CD8-positive, alpha-beta memory T cell (primary cell): ENCODE data around the gene HEPACAM. TPM values are rescaled to one million over a fixed set of nuclear protein-coding genes. Genes with fewer than 3 reads are reported as not detected.
A peak's percentile ranks its signal among the peaks of the same experiment; 100 is the strongest.

Source experiments
- CTCF ChIA-PET: fragments of 350-600 bp; sonication (Branson Sonifier 250); formaldehyde crosslinking; loops from one replicate; lab custom pipeline; 2021; ENCODE audit warnings: antibody characterized with exemption; lab: Charles Lee
- POLR2A ChIA-PET: fragments of 350-600 bp; sonication (Branson Sonifier 250); formaldehyde crosslinking; loops from one replicate; lab custom pipeline; 2021; ENCODE audit warnings: antibody characterized with exemption; lab: Charles Lee
- DNase-seq, 5 donors: peaks; one replicate each; pipeline versions ENCODE4 v3.0.0 to v3.0.0-alpha.2; 2020 to 2022; ENCODE audit warnings: mixed read lengths in 1 of 5
- H3K27ac ChIP-seq: one replicate; pipeline ENCODE4 v1.7.0; 2013; ENCODE audit warnings: low read depth, mild to moderate bottlenecking, low read length, moderate library complexity
- H3K27me3 ChIP-seq: 2 replicates; pipeline ENCODE4 v1.7.0; 2013; ENCODE audit warnings: low read length, mild to moderate bottlenecking; ENCODE audit not compliant: insufficient read depth, poor library complexity, severe bottlenecking
- H3K36me3 ChIP-seq: 2 replicates; pipeline ENCODE4 v1.7.0; 2013; ENCODE audit warnings: mild to moderate bottlenecking, low read length, moderate library complexity; ENCODE audit not compliant: insufficient read depth
- H3K4me1 ChIP-seq: 2 replicates; pipeline ENCODE4 v1.7.0; 2013; ENCODE audit warnings: mild to moderate bottlenecking, low read length, moderate library complexity; ENCODE audit not compliant: insufficient read depth
- H3K4me3 ChIP-seq: 2 replicates; pipeline ENCODE4 v1.7.0; 2013; ENCODE audit warnings: mild to moderate bottlenecking, low read length
- H3K9me3 ChIP-seq: 2 replicates; pipeline ENCODE4 v1.7.0; 2013; ENCODE audit warnings: mild to moderate bottlenecking, low read length
- H3K27ac Mint-ChIP-seq, 8 donors: one replicate each; pipeline ENCODE4 v1.8.0; 2020 to 2021; ENCODE audit warnings: mixed read lengths in 8 of 8, mild to moderate bottlenecking in 6 of 8, inconsistent platforms in 3 of 8, moderate library complexity in 3 of 8
- H3K27me3 Mint-ChIP-seq, 2 donors: one replicate each; pipeline ENCODE4 v1.8.0; 2020 to 2021; ENCODE audit warnings: mixed read lengths in 2 of 2, mild to moderate bottlenecking in 1 of 2, moderate library complexity in 1 of 2
- H3K36me3 Mint-ChIP-seq, 3 donors: one replicate each; pipeline ENCODE4 v1.8.0; 2020 to 2021; ENCODE audit warnings: mixed read lengths in 3 of 3, inconsistent platforms in 1 of 3, mild to moderate bottlenecking in 1 of 3
- H3K4me1 Mint-ChIP-seq, 3 donors: one replicate each; pipeline ENCODE4 v1.8.0; 2020 to 2021; ENCODE audit warnings: mixed read lengths in 3 of 3, inconsistent platforms in 1 of 3, mild to moderate bottlenecking in 1 of 3
- H3K4me3 Mint-ChIP-seq, 7 donors: one replicate each; pipeline ENCODE4 v1.8.0; 2020 to 2021; ENCODE audit warnings: mixed read lengths in 7 of 7, mild to moderate bottlenecking in 6 of 7, moderate library complexity in 4 of 7, inconsistent platforms in 2 of 7
- H3K9me3 Mint-ChIP-seq, 5 donors: one replicate each; pipeline ENCODE4 v1.8.0; 2020 to 2022; ENCODE audit warnings: mixed read lengths in 5 of 5, mild to moderate bottlenecking in 3 of 5, moderate library complexity in 2 of 5, inconsistent platforms in 1 of 5
- polyA plus RNA-seq: library from polyadenylated mRNA; unstranded; fragments of 300-500 nt; fragmentation: Illumina TruSeq; gene quantifications from one replicate; pipeline ENCODE4 v1.2.3, GENCODE V29; 2021
- total RNA-seq, 2 experiments: library from RNA; stranded (reverse); gene quantifications; one replicate each; pipeline ENCODE4 v1.2.3, GENCODE V29; 2021

The HEPACAM gene
- total and polyA plus RNA-seq, 3 experiments from 2014 or later = not detected

- H3K27ac Mint-ChIP-seq = peak overlapping the region in 1 of 8 donors; percentile 4
- peaks cover 16% of the 10 kb centered on the region for H3K4me1 ChIP-seq
- H3K4me1 Mint-ChIP-seq = peaks cover 14 to 26% (median 21%) of the 10 kb centered on the region in 3 donors
- DNase-seq = peak in 1 of 5 donors; percentile 25
- H3K27me3 Mint-ChIP-seq = peaks cover 8 to 9% of the 10 kb centered on the region in 2 donors
- no peaks in the 10 kb centered on the region for H3K9me3 Mint-ChIP-seq
- peak overlapping the region in 1 of 7 donors; percentile 22 for H3K4me3 Mint-ChIP-seq
- ChIA-PET CTCF (interaction anchor here (0.8 to 0.9 kb wide), 2 partner anchors 14 to 74 kb away, joined by 3 read pairs; partner anchors contain the start of gene CCDC15), POLR2A (no interaction called here)
- H3K4me3 ChIP-seq = no peak overlapping the region
- peaks cover 3% of the 10 kb centered on the region for H3K27me3 ChIP-seq
- H3K36me3 Mint-ChIP-seq = peaks cover 0 to 2% (median 0%) of the 10 kb centered on the region in 3 donors
- H3K9me3 ChIP-seq = no peaks in the 10 kb centered on the region
- no peak overlapping the region for H3K27ac ChIP-seq
- H3K36me3 ChIP-seq = no peaks in the 10 kb centered on the region
These were observed 56.2 kb downstream of the HEPACAM start for GRCh38 chr11:124879493-124880289.

- no peak for DNase-seq
- ChIA-PET POLR2A (no interaction called here), CTCF (interaction anchor here (1.3 to 2.9 kb wide), 3 partner anchors 12 to 264 kb away, joined by 3 to 21 read pairs (median 5); partner anchors contain the start of gene HEPN1)
- Mint-ChIP-seq H3K27me3 (peaks cover 11 to 16% of the 10 kb centered on the region in 2 donors), H3K4me1 (peaks cover 14 to 26% (median 21%) of the 10 kb centered on the region in 3 donors), H3K9me3 (no peaks in the 10 kb centered on the region), H3K4me3 (peak overlapping the region in 4 of 7 donors; percentile 12 to 58 (median 36)), H3K27ac (peak overlapping the region in 1 of 8 donors; percentile 76), H3K36me3 (peaks cover 0 to 2% (median 0%) of the 10 kb centered on the region in 3 donors)
- Histone ChIP-seq H3K27ac (no peak overlapping the region), H3K4me3 (no peak overlapping the region), H3K4me1 (peaks cover 16% of the 10 kb centered on the region), H3K36me3 (no peaks in the 10 kb centered on the region), H3K27me3 (peaks cover 3% of the 10 kb centered on the region), H3K9me3 (no peaks in the 10 kb centered on the region)
These were observed 56.9 kb downstream of the HEPACAM start for GRCh38 chr11:124878759-124879492.

GRCh38 chr11:124877910-124878758, 57.7 kb downstream of the HEPACAM start:
- Histone ChIP-seq H3K36me3 (no peaks in the 10 kb centered on the region), H3K27ac (no peak overlapping the region), H3K4me1 (peaks cover 16% of the 10 kb centered on the region), H3K9me3 (no peaks in the 10 kb centered on the region), H3K27me3 (peaks cover 3% of the 10 kb centered on the region), H3K4me3 (no peak overlapping the region)
- peak overlapping the region; percentile 75 to 97 (median 92) for H3K4me3 Mint-ChIP-seq
- ChIA-PET CTCF (interaction anchor here (0.8 to 2.9 kb wide), 4 partner anchors 12 to 264 kb away, joined by 3 to 21 read pairs (median 5); partner anchors contain the start of gene HEPN1), POLR2A (no interaction called here)
- H3K9me3 Mint-ChIP-seq = no peaks in the 10 kb centered on the region
- peaks cover 14 to 26% (median 21%) of the 10 kb centered on the region in 3 donors for H3K4me1 Mint-ChIP-seq
- H3K27ac Mint-ChIP-seq = peak overlapping the region in 1 of 8 donors; percentile 75
- peaks cover 0 to 2% (median 0%) of the 10 kb centered on the region in 3 donors for H3K36me3 Mint-ChIP-seq
- peak in 1 of 5 donors; percentile 33 for DNase-seq
- H3K27me3 Mint-ChIP-seq = peaks cover 16 to 24% of the 10 kb centered on the region in 2 donors

- peak overlapping the region in 1 of 8 donors; percentile 75 for H3K27ac Mint-ChIP-seq
- DNase-seq = no peak
- peak overlapping the region; percentile 75 to 97 (median 92) for H3K4me3 Mint-ChIP-seq
- Histone ChIP-seq H3K4me3 (no peak overlapping the region), H3K4me1 (peaks cover 16% of the 10 kb centered on the region), H3K27me3 (peaks cover 3% of the 10 kb centered on the region), H3K36me3 (no peaks in the 10 kb centered on the region), H3K27ac (no peak overlapping the region), H3K9me3 (no peaks in the 10 kb centered on the region)
- H3K27me3 Mint-ChIP-seq = peaks cover 19 to 30% of the 10 kb centered on the region in 2 donors
- POLR2A ChIA-PET = no interaction called here
- H3K36me3 Mint-ChIP-seq = peaks cover 0 to 2% (median 0%) of the 10 kb centered on the region in 3 donors
- CTCF ChIA-PET = interaction anchor here (0.8 to 2.9 kb wide), 4 partner anchors 11 to 265 kb away, joined by 3 to 21 read pairs (median 5); partner anchors contain the start of gene HEPN1
- peaks cover 14 to 26% (median 21%) of the 10 kb centered on the region in 3 donors for H3K4me1 Mint-ChIP-seq
- no peaks in the 10 kb centered on the region for H3K9me3 Mint-ChIP-seq
These were observed 58.3 kb downstream of the HEPACAM start for GRCh38 chr11:124877631-124877909.

GRCh38 chr11:124876818-124877630, 58.8 kb downstream of the HEPACAM start:
- Mint-ChIP-seq H3K27ac (peak overlapping the region; percentile 68 to 98 (median 92)), H3K4me1 (peaks cover 14 to 26% (median 21%) of the 10 kb centered on the region in 3 donors), H3K27me3 (peaks cover 24 to 34% of the 10 kb centered on the region in 2 donors), H3K36me3 (peaks cover 0 to 2% (median 0%) of the 10 kb centered on the region in 3 donors), H3K9me3 (no peaks in the 10 kb centered on the region), H3K4me3 (peak overlapping the region; percentile 87 to 97 (median 92))
- H3K4me1 ChIP-seq = peaks cover 16% of the 10 kb centered on the region
- CTCF ChIA-PET = interaction anchor here (0.6 to 2.9 kb wide), 38 partner anchors 8 to 265 kb away, joined by 3 to 21 read pairs (median 4); partner anchors contain the start of genes CCDC15, HEPACAM, HEPN1 and ROBO3
- H3K4me3 ChIP-seq = peak overlapping the region; percentile 84
- H3K27ac ChIP-seq = peak overlapping the region; percentile 59
- no peaks in the 10 kb centered on the region for H3K36me3 ChIP-seq
- POLR2A ChIA-PET = interaction anchor here (0.9 to 1.2 kb wide), 5 partner anchors 11 to 254 kb away, joined by 3 to 17 read pairs (median 4); partner anchors contain the start of genes CCDC15 and TMEM218
- H3K9me3 ChIP-seq = no peaks in the 10 kb centered on the region
- DNase-seq = peak in 1 of 5 donors; percentile 44
- peaks cover 3% of the 10 kb centered on the region for H3K27me3 ChIP-seq

GRCh38 chr11:124875943-124876817, 59.7 kb downstream of the HEPACAM start:
- Histone ChIP-seq H3K4me1 (peaks cover 16% of the 10 kb centered on the region), H3K36me3 (no peaks in the 10 kb centered on the region), H3K27ac (peak overlapping the region; percentile 59), H3K9me3 (no peaks in the 10 kb centered on the region), H3K4me3 (peak overlapping the region; percentile 84), H3K27me3 (peaks cover 3% of the 10 kb centered on the region)
- Mint-ChIP-seq H3K4me3 (peak overlapping the region; percentile 87 to 97 (median 92)), H3K4me1 (peaks cover 14 to 26% (median 21%) of the 10 kb centered on the region in 3 donors), H3K27me3 (peaks cover 27 to 41% of the 10 kb centered on the region in 2 donors), H3K36me3 (peaks cover 0 to 2% (median 0%) of the 10 kb centered on the region in 3 donors), H3K9me3 (no peaks in the 10 kb centered on the region), H3K27ac (peak overlapping the region; percentile 68 to 98 (median 92))
- DNase-seq = peak; percentile 62 to 84 (median 75)
- ChIA-PET CTCF (interaction anchor here (0.6 to 2.9 kb wide), 37 partner anchors 9 to 266 kb away, joined by 3 to 21 read pairs (median 4); partner anchors contain the start of genes CCDC15, HEPACAM, HEPN1 and ROBO3), POLR2A (interaction anchor here (0.9 to 1.2 kb wide), 5 partner anchors 10 to 253 kb away, joined by 3 to 17 read pairs (median 4); partner anchors contain the start of genes CCDC15 and TMEM218)
